GM21515 (cell line): ENCODE data around the gene NRXN3.

ENCODE experiments used
- ATAC-seq: cut with Tn5 transposase; IDR thresholded peaks from one replicate; pipeline ENCODE4 v1.9.1; 2021; ENCODE audit not compliant: unreplicated experiment

NRXN3 gene

DNA sequence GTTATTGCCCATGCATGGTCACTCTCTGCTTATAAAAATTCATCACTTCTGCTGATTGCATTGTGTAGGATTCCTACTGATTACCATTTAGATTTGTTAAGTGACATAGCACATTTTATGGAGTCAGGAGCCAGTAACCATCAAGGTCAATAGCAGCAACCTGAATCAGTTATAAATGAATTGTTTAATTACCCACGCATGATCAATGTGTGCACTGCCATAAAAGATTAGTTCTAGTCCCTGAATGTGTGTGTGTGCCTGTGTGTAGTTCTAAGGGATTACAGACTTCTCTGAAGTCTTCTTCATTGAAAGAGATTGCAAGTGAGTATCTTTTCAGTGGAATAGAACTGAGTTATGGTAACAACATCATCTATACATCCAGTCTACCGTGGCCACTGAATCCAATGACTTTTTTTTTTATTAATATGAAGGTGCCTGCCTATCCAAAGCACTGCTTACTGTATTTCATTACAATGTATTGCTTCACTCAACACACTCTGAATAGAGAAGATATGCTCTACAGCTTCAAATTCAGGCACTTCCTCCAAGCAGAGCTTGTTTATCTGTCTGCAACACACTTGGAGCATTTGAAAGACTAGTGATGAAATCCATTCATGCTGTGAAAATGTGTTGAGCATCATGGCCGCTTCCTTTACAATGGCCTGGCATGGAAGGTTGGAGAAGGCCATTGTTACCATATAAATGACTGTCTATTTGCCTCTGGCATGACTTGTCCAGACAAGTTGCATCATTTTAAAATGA lies 1659.4 kb downstream of the NRXN3 start:
- no peak for ATAC-seq

DNA sequence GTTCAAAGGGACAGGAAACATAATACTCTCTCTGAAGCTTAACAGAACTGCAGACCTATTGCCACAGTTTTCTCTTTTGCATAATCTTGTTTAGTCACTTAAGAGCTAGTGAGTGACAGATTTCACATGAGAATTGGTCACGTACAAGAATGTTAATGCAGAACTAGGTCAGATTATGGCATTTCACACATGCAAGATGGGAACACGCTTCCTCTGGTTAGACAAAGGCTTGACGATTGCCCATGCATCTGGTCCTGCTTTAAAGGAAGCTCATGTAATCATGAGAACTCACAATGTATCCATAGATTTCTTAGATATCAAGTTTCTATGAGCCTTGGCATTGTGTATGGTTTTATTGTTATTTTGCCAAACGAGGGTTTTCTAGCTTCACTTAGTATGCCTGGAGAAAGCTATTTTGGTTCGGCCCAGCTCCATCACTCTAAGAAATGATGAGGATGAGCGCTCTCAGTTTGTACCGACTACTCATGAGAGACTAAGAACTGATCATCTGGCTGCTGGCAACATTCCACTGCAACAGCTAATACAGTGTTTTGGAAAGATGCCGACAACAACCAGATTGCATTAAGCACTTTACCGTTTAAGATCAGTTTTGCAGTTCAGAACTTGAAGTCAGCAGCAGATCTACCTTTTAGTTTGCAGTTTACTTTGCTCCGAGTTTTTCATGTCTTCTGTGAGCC lies 1661.2 kb downstream of the NRXN3 start:
- no peak for ATAC-seq

DNA sequence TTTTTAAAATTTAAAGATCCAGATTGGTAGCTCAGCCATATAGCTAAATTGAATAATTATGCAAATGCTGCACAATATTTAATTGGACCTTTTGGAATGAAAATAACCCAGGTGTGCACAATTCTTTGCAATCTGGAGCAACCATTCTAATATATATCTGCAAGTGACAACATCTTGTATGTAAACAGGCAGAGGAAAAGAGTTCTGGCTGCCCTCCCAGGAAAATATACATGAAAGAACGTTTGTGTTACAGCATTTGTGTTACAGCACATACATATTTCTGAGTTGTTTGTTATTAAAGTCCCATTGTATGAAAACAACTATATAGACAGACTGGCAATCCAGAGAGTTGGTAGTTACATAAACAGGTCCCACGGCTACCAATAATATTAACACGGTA lies 1663.6 kb downstream of the NRXN3 start:
- ATAC-seq = no peak

DNA sequence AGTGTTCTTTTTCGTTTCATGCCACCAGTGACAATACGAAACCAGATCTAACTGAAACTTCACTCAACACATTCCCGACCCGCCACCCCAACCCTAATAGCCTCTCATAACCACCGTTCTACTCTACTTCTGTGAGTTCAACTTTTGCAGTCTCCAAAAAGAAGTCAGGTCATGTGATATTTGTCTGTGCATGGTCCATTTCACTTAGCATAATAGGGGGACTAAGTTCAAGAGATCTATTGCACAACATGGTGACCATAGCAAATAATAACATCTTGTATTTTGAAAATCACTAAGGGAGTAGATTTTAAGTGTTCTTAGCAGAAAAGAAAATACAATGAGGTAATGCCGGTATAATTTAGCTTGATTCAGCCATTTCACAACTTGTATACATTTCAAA lies 1664.7 kb downstream of the NRXN3 start:
- no peak for ATAC-seq

DNA sequence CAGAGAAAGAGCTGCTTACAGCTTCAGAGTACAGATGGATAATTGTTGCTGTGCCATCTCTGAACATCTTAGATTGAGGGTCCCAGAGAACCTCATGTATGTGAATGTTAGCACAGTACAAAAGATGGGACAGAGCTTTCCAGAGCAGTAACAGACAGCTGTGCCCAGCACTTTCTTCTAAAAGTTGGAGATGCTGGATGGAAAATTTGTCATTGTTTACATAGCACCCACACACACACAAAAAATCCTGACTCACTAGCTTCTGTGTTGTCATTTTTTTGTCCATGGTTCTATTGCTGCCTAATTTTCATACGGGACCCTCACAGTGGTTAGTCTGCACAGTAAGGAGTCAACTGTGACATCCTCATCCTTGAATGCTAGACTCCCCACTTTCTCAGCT lies 1666.4 kb downstream of the NRXN3 start:
- ATAC-seq = no peak

DNA sequence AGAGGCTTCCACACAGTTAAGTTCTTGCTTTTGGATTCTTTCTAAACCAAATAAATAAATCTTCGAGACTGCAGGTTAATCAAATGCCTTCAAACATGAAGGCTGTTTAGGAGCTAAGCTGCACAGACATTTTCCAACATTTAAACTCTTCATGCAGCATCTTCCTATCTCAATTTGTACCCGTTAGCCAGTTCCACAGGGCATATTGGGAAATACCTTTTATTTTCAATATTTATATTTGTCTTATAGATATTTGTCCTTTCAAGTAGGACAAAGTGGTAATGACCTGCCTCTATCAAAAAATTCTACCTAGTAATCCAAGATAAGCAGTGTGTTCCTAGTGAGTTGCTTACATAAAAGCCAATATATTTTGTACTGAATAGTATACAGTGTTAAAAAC lies 1667.5 kb downstream of the NRXN3 start:
- ATAC-seq = no peak

DNA sequence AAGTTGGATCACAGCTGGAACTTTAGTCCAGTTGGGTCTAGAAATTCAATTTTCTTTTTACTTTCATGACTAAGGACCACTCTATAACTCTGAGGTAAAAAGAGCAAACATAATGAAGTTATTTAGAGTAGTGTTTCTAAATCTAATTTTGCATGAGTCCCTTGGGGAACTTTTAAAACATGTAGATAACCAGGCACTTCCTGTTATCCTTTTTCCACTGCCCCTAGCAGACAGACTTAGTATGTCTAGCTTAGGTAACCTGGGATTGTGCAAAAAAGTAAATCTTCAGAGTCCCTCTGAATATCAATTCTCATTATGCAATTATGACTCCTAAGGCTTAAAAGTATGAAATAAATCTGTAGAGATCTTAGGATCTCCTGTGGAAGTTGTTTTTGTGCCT lies 1669.9 kb downstream of the NRXN3 start:
- no peak for ATAC-seq

DNA sequence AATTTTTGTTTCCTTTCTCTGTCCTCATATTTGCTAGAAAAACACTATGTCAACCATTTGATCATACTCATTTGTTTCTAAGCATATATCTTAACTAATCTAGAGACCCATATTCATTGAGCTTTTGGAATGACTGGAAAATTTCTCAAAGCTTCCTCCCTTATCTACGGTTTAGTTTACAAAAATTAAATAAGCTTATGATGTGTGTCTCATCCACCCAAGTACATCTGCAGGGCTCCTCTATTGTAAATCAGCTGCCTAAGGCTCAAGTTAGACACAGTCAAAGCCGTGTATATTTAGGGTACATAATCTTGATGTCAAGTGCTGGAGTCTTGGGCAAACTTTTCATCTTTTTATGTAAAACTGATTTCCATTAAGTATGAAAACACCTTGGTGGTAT lies 1670.7 kb downstream of the NRXN3 start:
- ATAC-seq = no peak

DNA sequence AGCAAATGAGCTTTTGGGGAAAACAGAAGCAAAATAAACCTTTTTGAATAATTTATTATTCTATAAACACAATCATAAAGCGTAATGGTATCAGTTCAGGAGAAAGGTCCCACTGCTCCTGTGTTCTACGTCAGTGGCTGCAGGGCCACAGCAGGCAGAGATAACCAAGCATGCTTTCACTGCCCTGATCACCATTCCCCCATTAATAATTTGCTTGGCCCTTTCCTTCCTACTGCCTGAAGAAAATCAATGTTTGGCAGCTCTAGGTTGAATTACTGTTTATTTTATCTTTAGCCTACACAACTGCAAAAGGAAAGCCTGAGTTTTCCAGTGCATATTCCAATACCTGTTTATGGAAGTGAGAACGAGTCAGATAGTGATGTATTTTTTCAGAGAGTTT lies 1671.3 kb downstream of the NRXN3 start:
- ATAC-seq = no peak

DNA sequence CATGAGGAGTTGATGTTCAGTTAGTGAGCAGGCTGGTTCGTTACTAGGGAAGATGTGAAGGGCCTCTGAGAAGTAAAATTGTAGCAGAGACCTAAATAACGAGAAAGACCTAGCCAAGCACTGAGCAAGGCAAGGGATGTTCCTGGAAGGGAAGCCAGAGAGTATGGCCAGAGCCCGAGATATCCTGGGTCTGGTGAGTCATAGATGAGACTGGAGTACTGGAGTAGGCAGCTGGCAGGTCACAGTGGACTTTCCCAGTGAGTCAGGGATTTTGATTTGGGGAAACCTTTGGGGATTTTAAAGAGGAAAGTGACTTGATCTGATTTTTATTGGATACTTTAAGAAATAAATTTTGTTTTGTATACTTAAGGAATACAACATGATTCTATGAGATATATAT lies 1672.1 kb downstream of the NRXN3 start:
- no peak for ATAC-seq

DNA sequence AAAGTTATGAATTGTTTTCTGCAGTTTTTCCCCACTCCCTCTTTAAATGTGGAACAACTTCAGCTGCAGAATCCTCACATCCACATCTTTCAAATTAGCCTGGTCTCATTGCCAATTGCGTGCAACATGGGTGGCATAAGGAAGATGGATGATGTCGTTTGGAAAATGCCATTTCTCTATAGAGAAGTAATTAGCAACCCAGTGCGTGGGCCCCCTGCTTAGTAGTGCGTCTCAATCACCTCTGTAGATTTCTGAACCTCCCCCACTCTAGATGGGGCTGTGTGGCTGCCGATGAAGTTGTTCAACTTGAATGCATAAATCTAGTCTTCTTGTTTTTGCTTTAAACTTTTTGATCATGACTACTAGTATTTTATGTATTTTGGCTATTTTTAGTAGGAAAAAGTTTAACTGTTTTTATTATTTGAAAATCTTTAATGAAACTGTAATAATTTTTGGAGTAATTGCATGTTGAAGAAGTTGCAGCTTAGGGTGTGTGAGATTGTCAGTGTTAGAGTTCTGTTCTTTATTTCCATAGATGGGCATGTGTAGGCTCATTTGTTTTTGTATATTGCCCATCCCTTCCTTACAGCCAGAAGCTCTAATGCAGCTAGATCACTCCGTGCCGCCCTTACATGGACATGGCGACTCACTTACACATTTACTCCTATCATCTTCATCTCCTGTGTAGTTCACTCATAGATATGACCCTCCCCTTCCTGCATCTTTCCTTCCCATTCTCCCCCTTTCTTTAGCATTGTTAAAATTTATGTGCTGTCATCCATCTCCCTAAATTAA lies 1683.0 kb downstream of the NRXN3 start:
- ATAC-seq = no peak

DNA sequence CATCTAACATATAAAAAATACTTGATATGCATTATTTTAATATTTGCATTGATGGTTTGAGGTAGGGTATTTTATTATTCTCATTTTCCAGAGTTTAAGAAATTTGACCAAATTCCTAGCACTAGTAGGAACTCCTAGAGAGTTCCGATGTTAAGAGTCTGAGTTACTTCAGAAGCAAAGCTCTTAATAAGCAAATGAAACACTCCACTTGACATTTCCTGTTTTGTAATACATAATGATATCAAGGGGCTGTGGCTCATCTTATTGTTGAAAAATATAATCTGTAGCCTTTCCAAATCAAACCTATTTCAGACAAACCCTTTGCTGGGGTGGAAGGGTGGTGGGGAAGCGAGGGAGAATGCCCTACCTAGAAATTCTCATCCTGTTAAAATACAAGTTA lies 1685.6 kb downstream of the NRXN3 start:
- ATAC-seq = no peak

DNA sequence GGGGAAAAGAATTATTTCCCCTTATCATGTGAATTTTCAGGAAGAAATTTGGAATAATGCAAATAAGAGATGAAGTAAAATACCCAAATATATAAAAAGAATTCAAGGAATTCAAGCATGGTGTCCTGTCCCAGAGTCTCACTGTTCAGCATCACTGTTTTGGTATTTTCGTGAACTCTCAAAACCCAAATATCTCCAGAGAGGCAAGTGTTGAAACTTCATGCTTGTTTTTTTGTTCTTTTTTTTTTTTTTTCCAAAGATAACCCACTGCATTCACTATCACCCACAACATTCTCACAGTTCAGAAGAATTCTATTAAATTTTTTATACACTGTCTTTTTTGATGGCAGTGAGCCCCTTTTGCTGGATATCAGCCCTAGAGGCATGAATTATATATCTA lies 1686.2 kb downstream of the NRXN3 start:
- ATAC-seq = no peak

DNA sequence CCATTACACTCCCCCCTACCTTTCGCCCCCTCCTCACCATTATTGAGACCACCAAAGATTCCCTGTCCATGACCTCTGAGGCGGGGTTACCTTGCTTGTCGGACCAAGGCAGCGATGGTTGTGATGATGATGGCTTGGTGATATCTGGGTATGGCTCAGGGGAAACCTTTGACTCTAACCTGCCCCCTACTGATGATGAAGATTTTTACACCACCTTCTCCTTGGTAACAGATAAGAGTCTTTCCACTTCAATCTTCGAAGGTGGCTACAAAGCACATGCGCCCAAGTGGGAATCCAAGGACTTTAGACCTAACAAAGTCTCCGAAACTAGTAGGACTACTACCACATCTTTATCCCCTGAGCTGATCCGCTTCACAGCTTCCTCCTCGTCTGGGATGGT lies 1690.9 kb downstream of the NRXN3 start:
- no peak for ATAC-seq

DNA sequence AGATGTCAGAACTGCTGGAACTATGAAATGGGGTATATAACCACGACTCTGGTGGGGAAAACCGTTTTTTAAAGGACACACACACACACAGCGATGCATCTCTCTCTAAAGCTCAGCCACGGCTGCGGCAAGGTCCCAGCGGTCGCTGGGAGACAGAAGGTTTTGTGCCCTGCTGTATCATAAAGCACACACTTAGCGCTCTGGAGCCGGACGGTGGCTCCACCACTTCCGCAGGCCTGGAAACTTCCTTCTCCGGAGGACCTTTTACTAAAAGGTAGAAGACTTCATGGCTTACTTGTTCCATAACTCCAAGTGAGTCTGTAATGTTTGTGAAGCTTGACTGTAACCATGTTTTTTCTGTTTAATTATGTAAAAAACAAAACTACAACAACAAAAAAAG lies 1691.9 kb downstream of the NRXN3 start:
- no peak for ATAC-seq

DNA sequence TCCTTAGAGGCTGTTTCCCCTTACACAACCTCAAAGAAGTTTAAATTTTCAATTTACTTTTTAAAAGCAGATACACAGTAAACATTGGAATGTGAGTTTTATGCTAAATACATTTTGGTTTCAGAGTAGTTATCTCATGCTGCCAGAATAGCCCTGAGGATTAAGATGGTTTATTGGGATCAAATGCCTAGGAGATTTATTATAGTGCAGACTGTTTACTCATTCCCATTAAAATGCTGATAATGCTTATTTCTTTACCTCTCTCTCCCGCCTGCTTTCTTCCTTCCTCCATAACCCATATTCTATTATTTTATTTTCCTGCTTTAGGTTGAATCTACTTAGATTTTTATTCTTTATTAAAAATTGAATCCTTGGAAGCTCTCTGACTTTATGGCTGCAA lies 1701.0 kb downstream of the NRXN3 start:
- ATAC-seq = no peak

DNA sequence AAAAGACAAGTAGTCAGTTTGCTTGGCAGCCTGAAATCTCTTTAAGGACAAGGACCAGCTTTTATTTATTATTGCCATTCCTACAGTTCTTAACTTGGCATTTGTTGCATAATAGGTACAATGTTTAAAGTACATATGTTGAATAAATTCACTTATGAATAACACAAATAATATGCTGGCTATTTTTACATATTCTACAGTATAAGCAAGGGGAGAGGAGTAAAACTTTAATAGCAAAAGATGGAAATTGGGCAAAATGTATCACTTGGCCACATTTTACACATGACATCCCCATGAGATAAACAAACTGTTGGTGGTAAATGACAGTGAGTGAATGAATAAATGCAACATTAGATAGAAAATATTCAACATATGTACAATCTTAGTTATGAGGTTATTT lies 1708.1 kb downstream of the NRXN3 start:
- no peak for ATAC-seq

DNA sequence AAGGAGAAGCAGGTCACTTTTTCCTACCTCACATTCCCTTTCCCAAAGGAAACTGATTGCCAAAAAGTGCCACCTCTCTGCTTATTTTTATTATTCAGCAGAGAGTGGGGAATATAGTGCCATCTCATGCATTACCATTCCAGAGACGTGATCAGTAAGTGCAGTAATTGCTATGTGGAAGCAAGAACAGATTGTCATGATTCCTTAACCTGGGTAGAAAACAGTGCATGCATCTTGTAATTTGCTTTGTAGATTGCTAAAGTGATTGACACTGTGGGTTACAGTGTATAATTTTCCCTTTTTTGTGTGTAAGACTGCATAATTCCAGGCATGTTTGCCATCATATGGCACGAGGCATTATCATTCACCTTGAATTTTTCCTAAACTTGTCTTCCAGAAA lies 1708.6 kb downstream of the NRXN3 start:
- no peak for ATAC-seq

DNA sequence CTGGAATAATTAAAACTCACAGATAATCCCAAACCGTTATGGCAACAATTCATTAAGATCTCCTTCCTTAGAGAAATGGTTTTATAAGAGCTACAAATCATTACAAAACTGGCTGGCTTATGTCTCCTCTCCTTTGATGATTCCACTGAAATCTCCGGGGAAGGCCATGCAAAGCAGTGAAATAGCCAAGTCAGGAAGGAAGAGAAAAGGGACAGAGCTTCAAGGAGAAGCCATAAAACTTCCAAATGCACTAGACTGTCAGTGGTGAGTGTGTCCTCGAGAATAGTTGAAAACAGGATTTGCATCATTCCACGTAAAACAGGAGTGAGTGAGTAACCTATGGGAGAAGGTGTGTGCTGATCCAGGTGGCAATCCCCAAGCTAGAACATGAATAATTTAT lies 1711.1 kb downstream of the NRXN3 start:
- no peak for ATAC-seq

DNA sequence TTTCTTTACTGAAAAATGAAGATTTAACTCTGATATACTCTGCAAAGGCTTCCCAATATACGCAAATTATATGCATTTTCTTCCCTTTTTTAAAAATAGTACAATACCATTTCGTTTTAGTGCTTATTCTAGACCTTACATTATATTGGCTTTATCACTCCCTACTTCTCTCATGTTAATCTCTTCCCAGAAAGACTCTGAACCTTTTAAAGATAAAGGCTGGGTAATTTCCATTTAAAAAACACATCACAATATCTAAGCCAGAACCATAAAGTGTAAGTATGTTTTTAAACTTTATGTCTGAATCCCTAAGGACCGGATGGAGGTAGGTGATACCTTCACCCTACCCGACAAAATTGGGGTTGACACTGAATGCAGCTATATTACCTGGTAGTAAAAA lies 1720.4 kb downstream of the NRXN3 start:
- ATAC-seq = no peak

DNA sequence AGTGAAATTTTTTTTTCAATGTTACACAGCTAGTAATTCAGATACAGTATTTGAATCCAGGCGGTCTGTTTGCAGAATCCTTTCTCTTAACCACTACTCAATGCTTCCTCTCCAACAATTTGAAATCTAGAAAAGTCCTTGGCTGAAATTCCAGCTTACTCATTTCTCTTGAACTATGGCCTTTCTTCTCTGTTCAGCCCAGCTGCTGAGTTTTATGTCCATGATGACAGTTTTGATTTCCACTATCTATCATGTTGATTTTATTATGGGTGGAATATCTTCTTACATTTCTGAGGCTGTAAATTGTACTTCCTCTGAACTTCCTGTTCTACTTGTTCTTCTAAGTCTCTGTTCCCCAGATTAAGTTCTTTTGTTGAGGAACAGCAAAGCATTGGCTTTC lies 1725.8 kb downstream of the NRXN3 start:
- ATAC-seq = no peak

DNA sequence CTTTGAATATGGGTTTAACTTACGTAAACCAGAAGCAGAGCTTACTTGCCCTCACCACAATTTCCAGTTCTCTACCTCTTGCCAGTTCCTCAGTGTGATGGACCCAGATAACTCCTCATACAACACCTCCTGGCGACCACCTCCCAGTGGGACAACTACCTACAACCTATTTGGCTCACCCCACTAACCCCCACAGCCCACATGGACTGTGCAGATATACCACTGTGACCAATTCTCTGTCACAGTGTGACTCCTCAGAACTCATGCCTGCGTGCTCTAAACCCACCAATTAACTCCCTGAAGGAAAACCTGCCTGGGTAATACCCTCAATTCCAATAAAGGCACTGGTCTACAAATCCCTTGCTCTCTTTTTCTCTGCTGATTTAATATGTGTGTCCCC lies 1729.4 kb downstream of the NRXN3 start:
- no peak for ATAC-seq
